Hepatocyte (in vitro differentiated cells): ENCODE data around the gene TMEM250.

Source experiments
- CTCF ChIP-seq: fragments of 200-600 bp; sonication (generic); IDR thresholded peaks from 2 replicates; pipeline ENCODE4 v1.5.1; 2016; ENCODE audit warnings: antibody characterized with exemption, mild to moderate bottlenecking; ENCODE audit not compliant: poor library complexity
- EZH2phosphoT487 ChIP-seq: fragments of 200-600 bp; sonication (generic); IDR thresholded peaks from one replicate; pipeline ENCODE4 v1.6.1; 2018; ENCODE audit warnings: antibody characterized with exemption, mild to moderate bottlenecking, low read depth, moderate library complexity; ENCODE audit not compliant: unreplicated experiment, severe bottlenecking

GRCh38 chr9:136160995-136161610 lies 42.4 kb upstream of the TMEM250 start:
- TF ChIP-seq CTCF (no peak), EZH2phosphoT487 (no peak)
